HEK293T (cell line): ENCODE data around the gene DYNC2I2.

Source experiments
- ARNT ChIP-seq: fragments of 450-650 bp; IDR thresholded peaks from 2 replicates; pipeline ENCODE4 v1.6.1; 2017; ENCODE audit warnings: mild to moderate bottlenecking
- CTBP1 ChIP-seq: fragments of 450-650 bp; IDR thresholded peaks from 2 replicates; pipeline ENCODE4 v1.6.1; 2016; ENCODE audit warnings: borderline replicate concordance
- ELF4 ChIP-seq: fragments of 450-650 bp; IDR thresholded peaks from 2 replicates; pipeline ENCODE4 v1.6.1; 2017; ENCODE audit warnings: antibody characterized with exemption
- FOXA1 ChIP-seq: fragments of 450-650 bp; IDR thresholded peaks from 2 replicates; pipeline ENCODE4 v1.6.1; 2016; ENCODE audit warnings: mild to moderate bottlenecking
- FOXK2 ChIP-seq: fragments of 450-650 bp; IDR thresholded peaks from 2 replicates; pipeline ENCODE4 v1.6.1; 2016; ENCODE audit warnings: mild to moderate bottlenecking
- FOXM1 ChIP-seq: fragments of 450-650 bp; IDR thresholded peaks from 2 replicates; pipeline ENCODE4 v1.6.1; 2017; ENCODE audit warnings: mild to moderate bottlenecking, borderline replicate concordance
- HDGF ChIP-seq: fragments of 450-650 bp; IDR thresholded peaks from 2 replicates; pipeline ENCODE4 v1.6.1; 2017; ENCODE audit warnings: antibody characterized with exemption, borderline replicate concordance
- L3MBTL2 ChIP-seq: fragments of 450-650 bp; conservative IDR thresholded peaks from 2 replicates; pipeline ENCODE4 v1.6.1; 2016; ENCODE audit warnings: mild to moderate bottlenecking
- NFRKB ChIP-seq: fragments of 450-650 bp; IDR thresholded peaks from 2 replicates; pipeline ENCODE4 v1.6.1; 2016; ENCODE audit warnings: mild to moderate bottlenecking, moderate library complexity
- PKNOX1 ChIP-seq: fragments of 450-650 bp; IDR thresholded peaks from 2 replicates; pipeline ENCODE4 v1.6.1; 2016
- SP1 ChIP-seq: fragments of 450-650 bp; IDR thresholded peaks from 2 replicates; pipeline ENCODE4 v1.6.1; 2017
- SUZ12 ChIP-seq: fragments of 450-650 bp; IDR thresholded peaks from 2 replicates; pipeline ENCODE4 v1.6.1; 2016; ENCODE audit warnings: mild to moderate bottlenecking
- TARDBP ChIP-seq: fragments of 450-650 bp; IDR thresholded peaks from 2 replicates; pipeline ENCODE4 v1.6.1; 2016
- ZNF384 ChIP-seq: fragments of 450-650 bp; IDR thresholded peaks from 2 replicates; pipeline ENCODE4 v1.6.1; 2016

GRCh38 chr9:128627906-128628305 lies 28.7 kb downstream of the DYNC2I2 start:
- TF ChIP-seq NFRKB (no peak), FOXA1 (no peak), FOXM1 (no peak), HDGF (no peak), SP1 (no peak), SUZ12 (no peak), CTBP1 (no peak), ARNT (no peak), ZNF384 (no peak), L3MBTL2 (no peak), FOXK2 (no peak), TARDBP (no peak), ELF4 (no peak), PKNOX1 (no peak)
